ENCODE results near the gene BOD1L1. TPM values are rescaled to one million over a fixed set of nuclear protein-coding genes. Genes with fewer than 3 reads are reported as not detected.

BOD1L1 gene
- total and polyA plus RNA-seq, 5 donors, result 14.0 to 24.7 (median 23.1) TPM

DNA sequence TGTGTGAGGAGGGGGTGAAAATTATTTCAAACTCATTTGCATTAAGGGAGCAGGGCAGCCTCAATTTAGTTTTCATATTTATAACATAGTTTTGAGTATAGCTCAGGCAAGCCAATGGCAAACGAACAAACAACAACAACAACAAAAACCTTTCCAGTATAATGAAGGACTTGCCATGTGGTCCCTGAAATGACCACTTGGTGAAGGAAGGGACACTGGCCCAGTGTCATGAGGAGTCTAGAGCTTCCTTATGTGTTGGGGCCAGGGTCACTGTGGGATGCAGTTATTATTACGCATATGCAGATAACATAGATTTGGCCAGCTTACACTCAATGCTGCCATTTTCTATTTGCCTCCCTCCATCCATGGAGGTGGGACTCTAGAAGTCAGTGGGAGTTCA, 106.5 kb downstream of the BOD1L1 start:
- no peaks in the 10 kb centered on the region for H3K27me3 ChIP-seq (ENCODE audit: control insufficient read depth, insufficient read depth)
- 49% methylated on average over 2 of the region's 2 CpGs for WGBS
- intact Hi-C loops (cut with DNase I), result no loop called here

More for the DNA sequence above, 106.5 kb downstream of the BOD1L1 start:
- Histone ChIP-seq H3K9me3 (ENCODE audit: control insufficient read depth, low read length) (peaks cover 14% of the 10 kb centered on the region), H3K4me3 (ENCODE audit: low read length) (no peak overlapping the region), H3K27ac (ENCODE audit: low read length) (no peak overlapping the region), H3K4me1 (ENCODE audit: control insufficient read depth, insufficient read depth, low read length) (no peaks in the 10 kb centered on the region)
- DNase-seq (no peak), ATAC-seq (no peak)

Small RNA genes within 50 kb of the gene (microRNA-seq; reads per million reads assigned to microRNA genes)
- 0 to 0.84 reads per million in 2 donors for gene MIR5091

Other genes starting within 250 kb of the BOD1L1 start
- 10 to 100 TPM; 17.1 to 27.6 (median 22.6) TPM for gene RAB28, start 143.4 kb downstream of the BOD1L1 start, total RNA-seq
- 17.4 TPM for gene RAB28, start 143.4 kb downstream of the BOD1L1 start, polyA plus RNA-seq
- gene NKX3-2, start 83.2 kb downstream of the BOD1L1 start, total RNA-seq, result under 1 TPM in 1 of 4 donors, not detected in 3; 0.12 TPM
- 0.05 TPM for gene NKX3-2, start 83.2 kb downstream of the BOD1L1 start, polyA plus RNA-seq

All from right cardiac atrium (tissue), 5 donors.